Lung (tissue), 12 donors: ENCODE results near the gene TMEM145. TPM values are rescaled to one million over a fixed set of nuclear protein-coding genes. Genes with fewer than 3 reads are reported as not detected.
A peak's percentile ranks its signal among the peaks of the same experiment; 100 is the strongest.

Experiments
- ATAC-seq: fragments of 200-7000 bp; cut with Tn5 transposase; one replicate; pipeline ENCODE4 v1.9.1; 2020; ENCODE audit warnings: moderate number of reproducible peaks; ENCODE audit not compliant: insufficient read depth, low FRiP score
- DNase-seq, 3 donors: peaks; one replicate each; pipeline ENCODE4 v3.0.0-alpha.2; 2013 to 2017
- H3K27ac ChIP-seq, 2 donors: one replicate each; pipeline ENCODE4 v1.5.1; 2013; ENCODE audit warnings: mild to moderate bottlenecking in 2 of 2, moderate library complexity in 2 of 2, control low read depth in 1 of 2, inconsistent platforms in 1 of 2, low read depth in 1 of 2, low read length in 1 of 2
- H3K27me3 ChIP-seq, 3 donors: one replicate each; pipeline ENCODE4 v1.5.1; 2013; ENCODE audit warnings: low read length in 2 of 3; ENCODE audit not compliant: control insufficient read depth in 3 of 3, insufficient read depth in 3 of 3
- H3K36me3 ChIP-seq, 4 donors: one replicate each; pipeline ENCODE4 v1.5.1; 2013; ENCODE audit warnings: low read length in 4 of 4, mild to moderate bottlenecking in 1 of 4, moderate library complexity in 1 of 4; ENCODE audit not compliant: control insufficient read depth in 4 of 4, insufficient read depth in 4 of 4
- H3K4me1 ChIP-seq, 5 donors: one replicate each; pipeline ENCODE4 v1.5.1; 2013; ENCODE audit warnings: low read length in 5 of 5, mild to moderate bottlenecking in 2 of 5, moderate library complexity in 1 of 5; ENCODE audit not compliant: control insufficient read depth in 5 of 5, insufficient read depth in 5 of 5
- H3K4me3 ChIP-seq: one replicate; pipeline ENCODE4 v1.5.1; 2013; ENCODE audit warnings: mild to moderate bottlenecking, control low read depth, moderate library complexity
- H3K9ac ChIP-seq, 2 donors: one replicate each; pipeline ENCODE4 v1.5.1; 2013; ENCODE audit warnings: low read length in 2 of 2, control low read depth in 1 of 2; ENCODE audit not compliant: insufficient read depth in 1 of 2
- H3K9me3 ChIP-seq, 4 donors: one replicate each; pipeline ENCODE4 v1.5.1; 2013; ENCODE audit warnings: low read length in 3 of 4, mild to moderate bottlenecking in 1 of 4, moderate library complexity in 1 of 4; ENCODE audit not compliant: control insufficient read depth in 4 of 4, insufficient read depth in 3 of 4
- WGBS, 2 donors: extraction: QIAGEN DNeasy Blood & Tissue Kit; methylation state at CpG; one replicate each; pipeline ENCODE4 v1.1.7; 2013; 5-methylcytosine and 5-hydroxymethylcytosine counted together
- polyA plus RNA-seq, 2 donors: library from polyadenylated mRNA; stranded (reverse); fragments of 200-250 nt; gene quantifications; one replicate each; pipeline ENCODE4 v1.2.1, GENCODE V29; 2013
- total RNA-seq, 2 donors: library from RNA; depleted of rRNA in 1 of 2; stranded (reverse); fragments of >200 nt in 1 of 2; gene quantifications; one replicate each; pipeline ENCODE4 v1.2.1, GENCODE V29; 2014 to 2021
- TF ChIP-seq, protein P1 (sequence below): IDR thresholded peaks from 2 replicates; pipeline ENCODE4 v1.5.1; 2012; ENCODE audit warnings: mild to moderate bottlenecking; ENCODE audit errors: control extremely low read depth, extremely low read depth
- donor health status: control.
- donor health status: control.
- donor health status: Bipolar disorder and iron deficiency.
- donor health status: healthy.
- donor health status: DM: yes; HTN: yes; CAD: no.

Gene TMEM145
- total and polyA plus RNA-seq, 4 donors: 0.12 to 0.95 (median 0.40) TPM; not detected in 1

DNA sequence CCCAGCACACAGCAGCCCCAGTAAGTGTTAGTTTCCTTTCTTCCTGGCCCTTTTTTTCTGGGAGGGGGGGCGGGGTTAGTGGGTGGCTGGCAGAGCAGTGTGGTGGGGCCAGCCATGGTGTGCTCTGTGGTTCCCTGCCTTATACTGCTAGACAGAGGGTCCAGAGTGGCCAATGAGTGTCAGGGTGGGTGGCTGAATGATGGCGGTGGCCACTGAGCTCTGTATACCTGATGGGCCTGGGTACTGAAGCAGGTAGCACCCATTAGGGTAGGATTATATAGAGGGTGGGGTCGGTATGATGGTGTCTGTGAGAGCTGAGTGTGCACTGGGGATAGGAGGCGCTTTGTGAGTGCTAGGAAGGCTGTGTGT lies 30.3 kb upstream of the TMEM145 start:
- Histone ChIP-seq H3K4me3 (no peak overlapping the region), H3K9me3 (no peaks in the 10 kb centered on the region), H3K27ac (peak overlapping the region; percentile 86 to 95), H3K36me3 (peaks cover 0 to 12% (median 6%) of the 10 kb centered on the region in 4 donors), H3K4me1 (peaks cover 33 to 59% (median 48%) of the 10 kb centered on the region in 5 donors), H3K27me3 (no peaks in the 10 kb centered on the region), H3K9ac (peak overlapping the region in 1 of 2 donors; percentile 83)
- DNase-seq: no peak
- TF ChIP-seq, protein P1, sequence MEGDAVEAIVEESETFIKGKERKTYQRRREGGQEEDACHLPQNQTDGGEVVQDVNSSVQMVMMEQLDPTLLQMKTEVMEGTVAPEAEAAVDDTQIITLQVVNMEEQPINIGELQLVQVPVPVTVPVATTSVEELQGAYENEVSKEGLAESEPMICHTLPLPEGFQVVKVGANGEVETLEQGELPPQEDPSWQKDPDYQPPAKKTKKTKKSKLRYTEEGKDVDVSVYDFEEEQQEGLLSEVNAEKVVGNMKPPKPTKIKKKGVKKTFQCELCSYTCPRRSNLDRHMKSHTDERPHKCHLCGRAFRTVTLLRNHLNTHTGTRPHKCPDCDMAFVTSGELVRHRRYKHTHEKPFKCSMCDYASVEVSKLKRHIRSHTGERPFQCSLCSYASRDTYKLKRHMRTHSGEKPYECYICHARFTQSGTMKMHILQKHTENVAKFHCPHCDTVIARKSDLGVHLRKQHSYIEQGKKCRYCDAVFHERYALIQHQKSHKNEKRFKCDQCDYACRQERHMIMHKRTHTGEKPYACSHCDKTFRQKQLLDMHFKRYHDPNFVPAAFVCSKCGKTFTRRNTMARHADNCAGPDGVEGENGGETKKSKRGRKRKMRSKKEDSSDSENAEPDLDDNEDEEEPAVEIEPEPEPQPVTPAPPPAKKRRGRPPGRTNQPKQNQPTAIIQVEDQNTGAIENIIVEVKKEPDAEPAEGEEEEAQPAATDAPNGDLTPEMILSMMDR: no peak
- WGBS, 2 donors: 41 to 48% methylated on average over 4 of the region's 4 CpGs
- ATAC-seq: no peak

DNA sequence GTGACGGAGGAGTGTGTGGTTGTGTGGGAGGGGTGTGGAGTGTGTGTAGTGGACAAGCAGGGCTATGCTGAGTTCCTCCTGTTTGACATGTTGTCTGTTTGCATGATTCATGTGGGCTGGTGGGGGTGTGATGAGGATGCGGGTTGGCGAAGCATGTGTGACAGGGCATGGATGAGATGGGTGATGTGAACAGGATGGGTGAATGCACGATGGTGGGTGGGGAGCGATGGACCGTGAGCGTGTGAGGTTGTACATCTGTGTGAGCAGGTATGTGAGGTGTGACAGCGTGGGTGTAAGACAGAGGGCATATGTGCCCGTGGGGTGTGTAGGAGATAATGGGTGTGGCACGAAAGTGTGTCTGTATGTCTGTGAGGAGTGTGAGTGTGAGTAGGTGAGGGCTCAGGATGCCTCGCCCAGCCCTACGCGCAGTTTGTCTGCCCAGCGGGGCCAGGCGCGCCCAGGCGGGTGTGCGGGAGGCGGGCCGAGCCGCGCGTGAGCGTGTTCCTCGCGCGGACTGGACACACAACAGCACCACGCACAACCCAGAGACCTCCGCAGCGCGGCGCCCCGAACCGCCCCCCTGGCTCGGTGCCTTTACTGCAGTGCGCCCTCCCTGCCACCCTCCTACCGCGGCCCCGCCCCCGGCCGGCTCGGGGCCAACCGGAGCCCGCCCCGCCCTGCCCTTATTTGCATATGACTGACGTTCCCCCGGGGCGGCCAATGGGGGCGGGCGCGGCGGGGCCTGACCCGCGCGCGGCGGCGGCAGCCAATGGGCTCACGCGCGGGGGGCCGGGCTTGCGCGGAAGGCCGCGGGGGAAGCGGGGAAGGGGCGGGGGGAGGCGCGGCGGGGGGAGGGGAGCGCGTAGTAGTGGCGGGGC lies 29.7 kb upstream of the TMEM145 start:
- Histone ChIP-seq H3K36me3 (peaks cover 3 to 17% (median 10%) of the 10 kb centered on the region in 4 donors), H3K27ac (peak overlapping the region; percentile 93 to 98), H3K4me1 (peaks cover 28 to 53% (median 43%) of the 10 kb centered on the region in 5 donors), H3K9me3 (no peaks in the 10 kb centered on the region), H3K27me3 (no peaks in the 10 kb centered on the region), H3K4me3 (peak overlapping the region; percentile 49), H3K9ac (peak overlapping the region in 1 of 2 donors; percentile 83)
- DNase-seq (peak; percentile 96 to 98 (median 98)), ATAC-seq (peak; percentile 78)
- 2 to 3% methylated on average over 27 to 72 of the region's 74 CpGs for WGBS, 2 donors
- TF ChIP-seq, protein P1: no peak

DNA sequence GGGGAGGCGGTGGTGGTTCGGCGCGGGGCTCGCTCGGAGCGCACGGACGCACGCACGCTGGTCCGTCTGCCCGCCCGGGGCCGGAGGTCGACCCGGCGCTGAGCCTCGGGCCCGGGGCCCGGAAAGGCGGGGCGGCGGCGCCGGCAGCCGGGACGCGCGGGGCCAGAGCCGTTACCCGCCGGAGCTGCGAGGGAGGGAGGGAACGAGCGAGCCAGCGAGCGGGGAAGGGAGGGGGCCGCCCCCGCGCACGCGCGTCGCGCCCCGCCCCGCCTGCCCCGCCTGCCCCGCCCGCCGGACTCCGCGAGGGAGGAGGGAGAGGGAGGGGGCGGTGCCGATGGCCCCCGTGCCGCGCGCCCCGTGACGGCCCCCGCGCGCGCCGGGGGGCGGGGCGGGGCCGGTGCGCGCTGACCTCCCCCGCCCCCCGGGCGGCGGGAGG lies 29.0 kb upstream of the TMEM145 start:
- Histone ChIP-seq H3K4me3 (peak overlapping the region; percentile 64), H3K9ac (no peak overlapping the region), H3K9me3 (no peaks in the 10 kb centered on the region), H3K27ac (peak overlapping the region; percentile 86 to 98), H3K27me3 (no peaks in the 10 kb centered on the region), H3K36me3 (peaks cover 4 to 24% (median 12%) of the 10 kb centered on the region in 4 donors), H3K4me1 (peaks cover 22 to 47% (median 37%) of the 10 kb centered on the region in 5 donors)
- peak; percentile 79 to 88 (median 87) for DNase-seq
- WGBS, 2 donors: 0 to 1% methylated on average over 14 to 74 of the region's 76 CpGs
- ATAC-seq: peak; percentile 37
- TF ChIP-seq, protein P1: no peak
